ENCODE results near the gene FOXN3.
"Not testable (repeated sequence)": the region's sequence is repeated elsewhere in the genome, so short reads cannot be mapped to it uniquely, and the experiment has no call there.

Gene FOXN3

GRCh38 chr14:89302396-89302950, 114.6 kb downstream of the FOXN3 start:
- DNase-seq: no peak

- DNase-seq: no peak
Measured at GRCh38 chr14:89299587-89299986, 117.4 kb downstream of the FOXN3 start.

GRCh38 chr14:89298056-89298834, 118.8 kb downstream of the FOXN3 start:
- no peak for DNase-seq

- DNase-seq: no peak
Measured at GRCh38 chr14:89296281-89296745, 120.7 kb downstream of the FOXN3 start.

- no peak for DNase-seq
Measured at GRCh38 chr14:89294872-89295271, 122.2 kb downstream of the FOXN3 start.

- not testable (repeated sequence) for DNase-seq
Measured at GRCh38 chr14:89294469-89294868, 122.6 kb downstream of the FOXN3 start.

- DNase-seq: no peak
Measured at GRCh38 chr14:89294060-89294459, 123.0 kb downstream of the FOXN3 start.

- DNase-seq: no peak
Measured at GRCh38 chr14:89293314-89293916, 123.6 kb downstream of the FOXN3 start.

GRCh38 chr14:89292579-89293313, 124.3 kb downstream of the FOXN3 start:
- no peak for DNase-seq

- DNase-seq: no peak
Measured at GRCh38 chr14:89291351-89291940, 125.6 kb downstream of the FOXN3 start.

GRCh38 chr14:89290813-89291212, 126.2 kb downstream of the FOXN3 start:
- DNase-seq: no peak

- no peak for DNase-seq
Measured at GRCh38 chr14:89289477-89289876, 127.6 kb downstream of the FOXN3 start.

- no peak for DNase-seq
Measured at GRCh38 chr14:89288114-89288513, 128.9 kb downstream of the FOXN3 start.

GRCh38 chr14:89284333-89285058, 132.5 kb downstream of the FOXN3 start:
- DNase-seq: peak; percentile 57

- no peak for DNase-seq
Measured at GRCh38 chr14:89283327-89284060, 133.5 kb downstream of the FOXN3 start.

GRCh38 chr14:89282191-89282590, 134.8 kb downstream of the FOXN3 start:
- no peak for DNase-seq

GRCh38 chr14:89280600-89280999, 136.4 kb downstream of the FOXN3 start:
- no peak for DNase-seq

GRCh38 chr14:89279649-89280232, 137.3 kb downstream of the FOXN3 start:
- DNase-seq: no peak

GRCh38 chr14:89277203-89277602, 139.8 kb downstream of the FOXN3 start:
- DNase-seq: no peak

GRCh38 chr14:89276424-89276975, 140.5 kb downstream of the FOXN3 start:
- peak; percentile 62 for DNase-seq
